Activated CD4-positive, alpha-beta T cell treated with anti-CD3 and anti-CD28 coated beads, Interleukin-2, Interleukin-6, amounts not matched to agents 100 ng/mL and 50 ng/mL, durations not matched to agents 16 hours and 8 hours (primary cell): ENCODE measurements around the gene AQP7.
"Not testable (repeated sequence)": the region's sequence is repeated elsewhere in the genome, so short reads cannot be mapped to it uniquely, and the experiment has no call there.

ENCODE experiments used
- DNase-seq: peaks from one replicate; pipeline ENCODE4 v3.0.0-alpha.2; 2020

The AQP7 gene

GRCh38 chr9:33366979-33367480, 35.3 kb downstream of the AQP7 start:
- DNase-seq: no peak

GRCh38 chr9:33364814-33365213, 37.6 kb downstream of the AQP7 start:
- not testable (repeated sequence) for DNase-seq

GRCh38 chr9:33364127-33364526, 38.2 kb downstream of the AQP7 start:
- no peak for DNase-seq

GRCh38 chr9:33358641-33359040, 43.7 kb downstream of the AQP7 start:
- not testable (repeated sequence) for DNase-seq

GRCh38 chr9:33355933-33356332, 46.4 kb downstream of the AQP7 start:
- DNase-seq: no peak

GRCh38 chr9:33354651-33355211, 47.6 kb downstream of the AQP7 start:
- DNase-seq: no peak

- no peak for DNase-seq
These were observed 50.8 kb downstream of the AQP7 start for GRCh38 chr9:33351547-33351946.

GRCh38 chr9:33350310-33350709, 52.1 kb downstream of the AQP7 start:
- no peak for DNase-seq

- DNase-seq: no peak
These were observed 52.6 kb downstream of the AQP7 start for GRCh38 chr9:33349743-33350142.

GRCh38 chr9:33348998-33349397, 53.4 kb downstream of the AQP7 start:
- DNase-seq: no peak

GRCh38 chr9:33346564-33346963, 55.8 kb downstream of the AQP7 start:
- DNase-seq: no peak

GRCh38 chr9:33344145-33344544, 58.2 kb downstream of the AQP7 start:
- DNase-seq: no peak

GRCh38 chr9:33341182-33341581, 61.2 kb downstream of the AQP7 start:
- no peak for DNase-seq

GRCh38 chr9:33340186-33340585, 62.2 kb downstream of the AQP7 start:
- DNase-seq: no peak
